GM18505 (cell line): ENCODE data around the gene IL1B.
"Not testable (repeated sequence)": the region's sequence is repeated elsewhere in the genome, so short reads cannot be mapped to it uniquely, and the experiment has no call there.

Experiments
- ATAC-seq: cut with Tn5 transposase; IDR thresholded peaks from one replicate; pipeline ENCODE4 v1.9.1; 2021; ENCODE audit not compliant: unreplicated experiment
- POLR2A ChIP-seq: IDR thresholded peaks from 4 replicates; pipeline ENCODE4 v1.6.1; 2011; ENCODE audit warnings: borderline replicate concordance; ENCODE audit not compliant: insufficient read depth, insufficient read length; ENCODE audit errors: extremely low read depth

IL1B gene

GRCh38 chr2:112841295-112842044 lies 4.9 kb upstream of the IL1B start:
- no peak for ATAC-seq
- TF ChIP-seq POLR2A = no peak

GRCh38 chr2:112840068-112840445 lies 3.5 kb upstream of the IL1B start:
- no peak for TF ChIP-seq POLR2A
- no peak for ATAC-seq

- no peak for ATAC-seq
- TF ChIP-seq POLR2A = no peak
These were observed 3.0 kb upstream of the IL1B start for GRCh38 chr2:112839407-112840067.

GRCh38 chr2:112836163-112836560 lies 417 bp downstream of the IL1B start:
- no peak for ATAC-seq
- no peak for TF ChIP-seq POLR2A

GRCh38 chr2:112835536-112836162 lies 930 bp downstream of the IL1B start:
- no peak for TF ChIP-seq POLR2A
- ATAC-seq = no peak

GRCh38 chr2:112835061-112835501 lies 1.5 kb downstream of the IL1B start:
- no peak for ATAC-seq
- no peak for TF ChIP-seq POLR2A

GRCh38 chr2:112834396-112835037 lies 2.1 kb downstream of the IL1B start:
- no peak for TF ChIP-seq POLR2A
- no peak for ATAC-seq

GRCh38 chr2:112833976-112834375 lies 2.6 kb downstream of the IL1B start:
- ATAC-seq = no peak
- TF ChIP-seq POLR2A = no peak

- not testable (repeated sequence) for ATAC-seq
These were observed 3.0 kb downstream of the IL1B start for GRCh38 chr2:112833639-112833931.

GRCh38 chr2:112832841-112833638 lies 3.5 kb downstream of the IL1B start:
- no peak for ATAC-seq
- no peak for TF ChIP-seq POLR2A

GRCh38 chr2:112831946-112832840 lies 4.4 kb downstream of the IL1B start:
- no peak for ATAC-seq
- no peak for TF ChIP-seq POLR2A

- no peak for ATAC-seq
- TF ChIP-seq POLR2A = no peak
These were observed 5.1 kb downstream of the IL1B start for GRCh38 chr2:112831513-112831845.
